ENCODE measurements around the gene BIRC2. TPM values are rescaled to one million over a fixed set of nuclear protein-coding genes. Genes with fewer than 3 reads are reported as not detected.
A peak's percentile ranks its signal among the peaks of the same experiment; 100 is the strongest.

Gene BIRC2
- total RNA-seq, 1 donor from 2014 or later, result 56.6 TPM

DNA sequence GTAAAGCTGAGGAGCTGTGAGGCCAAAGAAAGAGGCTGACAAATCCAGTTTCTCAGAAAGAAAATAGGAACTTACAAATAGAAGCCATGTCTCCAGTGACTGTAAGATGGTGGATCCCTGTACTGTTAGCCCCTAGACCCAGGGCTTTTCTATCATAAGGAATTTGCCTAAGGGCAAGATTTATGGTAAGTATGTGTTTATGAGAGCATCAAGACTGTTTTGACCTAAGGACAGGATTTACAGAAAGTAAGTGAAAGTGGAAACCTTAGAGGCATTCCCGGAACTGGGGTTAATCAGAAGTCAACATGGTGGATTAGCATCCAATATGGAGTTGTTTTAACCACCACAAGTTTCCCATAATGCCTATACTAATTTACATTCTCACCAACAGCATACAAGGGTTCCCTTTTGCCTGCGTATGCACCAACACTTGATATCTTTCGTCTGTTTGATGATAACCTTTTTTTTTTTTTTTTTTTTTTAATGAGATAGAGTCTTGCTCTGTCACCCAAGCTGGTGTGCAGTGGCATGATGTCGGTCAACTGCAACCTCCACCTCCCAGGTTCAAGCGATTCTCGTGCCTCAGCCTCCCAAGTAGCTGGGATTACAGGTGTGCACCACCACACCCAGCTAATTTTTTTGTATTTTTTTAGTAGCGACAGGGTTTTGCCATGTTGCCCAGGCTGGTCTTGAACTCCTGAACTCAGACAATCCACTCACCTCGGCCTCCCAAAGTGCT is 40.2 kb downstream of the BIRC2 start:
- Histone ChIP-seq H3K27me3 (ENCODE audit: control insufficient read depth, insufficient read depth, low read length) (no peaks in the 10 kb centered on the region), H3K36me3 (ENCODE audit: control insufficient read depth, insufficient read depth, low read length) (peaks cover 8% of the 10 kb centered on the region), H3K4me3 (ENCODE audit: low read depth, low read length) (no peak overlapping the region)
- no peak for DNase-seq (ENCODE audit: low read depth)
- FAIRE-seq, result no peak
- no peak for TF ChIP-seq CTCF (IDR thresholded peaks at IDR 0.05; ENCODE audit: insufficient read depth, low read length, severe bottlenecking)

DNA sequence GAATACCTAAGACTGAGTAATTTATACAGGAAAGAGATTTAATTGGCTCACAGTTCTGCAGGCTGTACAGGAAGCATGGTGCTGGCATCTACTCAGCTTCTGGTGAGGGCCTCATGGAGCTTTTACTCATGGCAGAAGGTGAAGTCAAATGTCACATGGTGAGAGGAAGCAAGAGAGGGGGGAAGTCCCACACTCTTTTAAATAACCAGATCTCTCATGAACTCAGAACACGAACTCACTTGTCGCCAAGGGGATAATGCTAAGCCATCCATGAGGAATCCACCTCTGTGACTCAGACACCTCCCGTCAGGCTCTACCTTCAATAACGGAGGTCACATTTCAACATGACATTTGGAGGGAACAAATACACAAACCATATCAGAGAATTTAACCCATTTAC is 42.2 kb downstream of the BIRC2 start:
- FAIRE-seq (no peak), DNase-seq (ENCODE audit: low read depth) (peak; percentile 35)
- no peaks in the 10 kb centered on the region for H3K27me3 ChIP-seq (ENCODE audit: control insufficient read depth, insufficient read depth, low read length)
- no peak for TF ChIP-seq CTCF (IDR thresholded peaks at IDR 0.05; ENCODE audit: insufficient read depth, low read length, severe bottlenecking)
- peaks cover 13% of the 10 kb centered on the region for H3K36me3 ChIP-seq (ENCODE audit: control insufficient read depth, insufficient read depth, low read length)
- no peak overlapping the region for H3K4me3 ChIP-seq (ENCODE audit: low read depth, low read length)

- peak; percentile 63 for DNase-seq (ENCODE audit: low read depth)
- no peaks in the 10 kb centered on the region for H3K27me3 ChIP-seq (ENCODE audit: control insufficient read depth, insufficient read depth, low read length)
- peak; percentile 87 for TF ChIP-seq CTCF (IDR thresholded peaks at IDR 0.05; ENCODE audit: insufficient read depth, low read length, severe bottlenecking)
- H3K36me3 ChIP-seq (ENCODE audit: control insufficient read depth, insufficient read depth, low read length), result peaks cover 12% of the 10 kb centered on the region
- peak; percentile 73 for FAIRE-seq
- H3K4me3 ChIP-seq (ENCODE audit: low read depth, low read length), result no peak overlapping the region
Observed at GRCh38 chr11:102390667-102391465, 43.9 kb downstream of the BIRC2 start.

DNA sequence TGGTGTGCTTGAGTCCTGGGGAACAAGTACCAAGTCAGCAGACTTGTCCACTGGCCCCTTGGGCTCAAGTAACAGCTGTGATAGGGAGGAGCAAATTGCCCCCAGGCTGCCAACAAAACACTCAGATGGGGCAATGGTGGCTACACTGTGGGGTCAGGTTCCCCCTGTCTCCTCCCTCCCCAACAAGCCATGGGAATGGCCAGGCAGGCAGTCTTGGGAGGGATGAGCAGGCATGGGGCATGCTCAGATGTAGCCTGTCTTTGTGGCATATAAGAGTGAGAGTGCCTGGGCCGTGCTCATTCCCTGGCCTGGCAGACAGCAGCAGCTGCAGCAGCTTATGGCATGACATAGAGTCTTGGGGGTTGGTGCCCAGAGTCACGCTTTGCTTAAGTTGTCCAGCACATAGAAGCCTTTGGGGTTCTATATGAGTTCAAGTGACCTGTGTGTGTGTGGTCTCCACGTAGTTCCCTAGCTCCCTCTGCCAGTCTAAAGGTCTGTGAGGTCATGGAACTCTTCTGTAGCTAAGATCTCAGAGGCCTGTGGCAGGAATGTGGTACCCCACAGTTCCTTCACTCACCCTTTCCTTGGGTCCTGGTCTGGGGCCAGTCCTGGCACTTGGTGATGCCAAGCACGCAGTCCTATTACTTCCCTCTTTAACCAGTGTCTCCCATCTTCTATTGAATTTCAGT is 44.7 kb downstream of the BIRC2 start:
- no peaks in the 10 kb centered on the region for H3K27me3 ChIP-seq (ENCODE audit: control insufficient read depth, insufficient read depth, low read length)
- DNase-seq (ENCODE audit: low read depth), result no peak
- FAIRE-seq, result no peak
- no peak overlapping the region for H3K4me3 ChIP-seq (ENCODE audit: low read depth, low read length)
- TF ChIP-seq CTCF (IDR thresholded peaks at IDR 0.05; ENCODE audit: insufficient read depth, low read length, severe bottlenecking), result no peak
- peaks cover 14% of the 10 kb centered on the region for H3K36me3 ChIP-seq (ENCODE audit: control insufficient read depth, insufficient read depth, low read length)

DNA sequence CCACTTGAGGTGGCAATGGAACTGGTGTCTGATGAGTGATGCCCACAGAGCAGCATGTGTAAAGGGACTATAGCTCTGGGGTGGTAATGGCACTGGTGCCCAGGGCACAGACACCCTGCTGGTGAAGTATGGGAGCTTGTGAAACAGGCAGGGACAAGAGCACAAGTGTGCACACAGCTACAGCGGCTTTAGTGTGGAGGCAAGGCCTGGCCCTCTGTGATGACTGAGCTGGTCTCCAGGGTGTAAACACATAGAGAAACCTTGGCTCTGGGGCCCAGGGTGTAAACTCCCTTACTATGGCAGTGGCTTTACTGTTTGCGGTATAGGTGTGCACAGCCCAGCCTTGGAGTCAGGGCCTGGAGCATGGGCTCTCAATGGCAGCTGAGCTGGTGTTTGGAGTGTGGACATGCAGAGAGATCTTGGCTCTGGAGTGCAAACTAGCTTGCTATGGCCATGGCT is 46.3 kb downstream of the BIRC2 start:
- DNase-seq (ENCODE audit: low read depth) (no peak), FAIRE-seq (no peak)
- TF ChIP-seq CTCF (IDR thresholded peaks at IDR 0.05; ENCODE audit: insufficient read depth, low read length, severe bottlenecking), result no peak
- no peak overlapping the region for H3K4me3 ChIP-seq (ENCODE audit: low read depth, low read length)
- H3K36me3 ChIP-seq (ENCODE audit: control insufficient read depth, insufficient read depth, low read length), result peaks cover 15% of the 10 kb centered on the region
- no peaks in the 10 kb centered on the region for H3K27me3 ChIP-seq (ENCODE audit: control insufficient read depth, insufficient read depth, low read length)

All from bronchial epithelial cell (primary cell).